ENCODE data around the gene MYCN. TPM values are rescaled to one million over a fixed set of nuclear protein-coding genes. Genes with fewer than 3 reads are reported as not detected.

The MYCN gene
- total RNA-seq, 1 donor from 2014 or later, result not detected

DNA sequence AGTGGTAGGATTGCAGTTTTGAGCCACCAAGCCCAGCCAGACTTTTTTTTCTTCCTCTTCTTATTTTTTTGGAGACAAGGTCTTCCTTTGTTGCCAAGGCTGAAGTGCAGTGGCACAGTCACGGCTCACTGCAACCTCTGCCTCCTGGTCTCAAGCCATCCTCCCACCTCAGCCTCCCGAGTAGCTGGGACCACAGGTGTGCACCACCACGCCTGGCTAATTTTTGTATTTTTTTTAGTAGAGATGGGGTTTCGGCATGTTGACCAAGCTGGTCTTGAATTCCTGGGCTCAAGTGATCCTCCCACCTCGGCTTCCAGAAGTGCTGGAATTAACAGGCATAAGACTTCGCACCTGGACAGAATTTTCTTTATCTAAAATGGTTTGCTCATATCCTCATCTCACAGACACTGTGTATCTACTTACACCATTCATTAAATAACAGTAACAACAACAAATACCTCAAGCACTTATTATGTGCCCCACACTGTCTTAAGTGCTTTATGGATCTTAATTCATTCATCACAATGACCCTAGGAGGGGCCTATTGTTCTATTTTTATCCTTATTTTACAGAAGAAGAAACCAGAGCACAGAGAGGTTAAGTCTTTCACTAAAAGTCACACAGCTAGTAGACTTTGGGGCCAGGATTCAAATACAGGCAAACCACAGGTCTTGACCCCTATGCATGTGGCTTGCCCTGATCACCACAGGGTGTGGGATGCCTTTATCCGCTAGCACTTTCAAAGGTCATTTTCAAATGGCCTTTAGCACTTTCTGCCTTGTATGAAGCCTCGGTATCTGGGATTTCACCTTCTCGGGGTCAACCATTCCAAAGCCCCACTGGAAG is 39.6 kb downstream of the MYCN start:
- Mint-ChIP-seq H3K4me3 (no peak overlapping the region), H3K36me3 (ENCODE audit: low read depth) (no peaks in the 10 kb centered on the region), H3K27ac (no peak overlapping the region), H3K27me3 (ENCODE audit: insufficient read depth) (no peaks in the 10 kb centered on the region), H3K9me3 (no peaks in the 10 kb centered on the region), H3K4me1 (ENCODE audit: low read depth) (no peaks in the 10 kb centered on the region)
- DNase-seq (ENCODE audit: low spot score), result no peak
- intact Hi-C loops (cut with micrococcal nuclease), result no loop called here

GRCh38 chr2:15980605-15981098 is 40.3 kb downstream of the MYCN start:
- DNase-seq (ENCODE audit: low spot score), result no peak
- H3K27ac Mint-ChIP-seq, result no peak overlapping the region
- intact Hi-C loops (cut with micrococcal nuclease), result no loop called here
- H3K4me3 Mint-ChIP-seq, result no peak overlapping the region
- H3K36me3 Mint-ChIP-seq (ENCODE audit: low read depth), result no peaks in the 10 kb centered on the region
- H3K9me3 Mint-ChIP-seq, result no peaks in the 10 kb centered on the region
- no peaks in the 10 kb centered on the region for H3K27me3 Mint-ChIP-seq (ENCODE audit: insufficient read depth)
- H3K4me1 Mint-ChIP-seq (ENCODE audit: low read depth), result no peaks in the 10 kb centered on the region

GRCh38 chr2:15981646-15982045 is 41.3 kb downstream of the MYCN start:
- no peak overlapping the region for H3K27ac Mint-ChIP-seq
- H3K27me3 Mint-ChIP-seq (ENCODE audit: insufficient read depth), result no peaks in the 10 kb centered on the region
- H3K4me3 Mint-ChIP-seq, result no peak overlapping the region
- intact Hi-C loops (cut with micrococcal nuclease), result no loop called here
- DNase-seq (ENCODE audit: low spot score), result no peak
- H3K4me1 Mint-ChIP-seq (ENCODE audit: low read depth), result no peaks in the 10 kb centered on the region
- H3K9me3 Mint-ChIP-seq, result no peaks in the 10 kb centered on the region
- no peaks in the 10 kb centered on the region for H3K36me3 Mint-ChIP-seq (ENCODE audit: low read depth)

- Mint-ChIP-seq H3K4me3 (no peak overlapping the region), H3K9me3 (no peaks in the 10 kb centered on the region), H3K36me3 (ENCODE audit: low read depth) (no peaks in the 10 kb centered on the region), H3K27me3 (ENCODE audit: insufficient read depth) (no peaks in the 10 kb centered on the region), H3K27ac (no peak overlapping the region), H3K4me1 (ENCODE audit: low read depth) (no peaks in the 10 kb centered on the region)
- intact Hi-C loops (cut with micrococcal nuclease), result no loop called here
- DNase-seq (ENCODE audit: low spot score), result no peak
Measured at GRCh38 chr2:15982285-15983044, 42.1 kb downstream of the MYCN start.

- H3K27ac Mint-ChIP-seq, result no peak overlapping the region
- H3K4me1 Mint-ChIP-seq (ENCODE audit: low read depth), result no peaks in the 10 kb centered on the region
- no peak overlapping the region for H3K4me3 Mint-ChIP-seq
- no peaks in the 10 kb centered on the region for H3K36me3 Mint-ChIP-seq (ENCODE audit: low read depth)
- H3K9me3 Mint-ChIP-seq, result no peaks in the 10 kb centered on the region
- no peak for DNase-seq (ENCODE audit: low spot score)
- no peaks in the 10 kb centered on the region for H3K27me3 Mint-ChIP-seq (ENCODE audit: insufficient read depth)
- intact Hi-C loops (cut with micrococcal nuclease), result no loop called here
Measured at GRCh38 chr2:15983496-15983895, 43.1 kb downstream of the MYCN start.

DNA sequence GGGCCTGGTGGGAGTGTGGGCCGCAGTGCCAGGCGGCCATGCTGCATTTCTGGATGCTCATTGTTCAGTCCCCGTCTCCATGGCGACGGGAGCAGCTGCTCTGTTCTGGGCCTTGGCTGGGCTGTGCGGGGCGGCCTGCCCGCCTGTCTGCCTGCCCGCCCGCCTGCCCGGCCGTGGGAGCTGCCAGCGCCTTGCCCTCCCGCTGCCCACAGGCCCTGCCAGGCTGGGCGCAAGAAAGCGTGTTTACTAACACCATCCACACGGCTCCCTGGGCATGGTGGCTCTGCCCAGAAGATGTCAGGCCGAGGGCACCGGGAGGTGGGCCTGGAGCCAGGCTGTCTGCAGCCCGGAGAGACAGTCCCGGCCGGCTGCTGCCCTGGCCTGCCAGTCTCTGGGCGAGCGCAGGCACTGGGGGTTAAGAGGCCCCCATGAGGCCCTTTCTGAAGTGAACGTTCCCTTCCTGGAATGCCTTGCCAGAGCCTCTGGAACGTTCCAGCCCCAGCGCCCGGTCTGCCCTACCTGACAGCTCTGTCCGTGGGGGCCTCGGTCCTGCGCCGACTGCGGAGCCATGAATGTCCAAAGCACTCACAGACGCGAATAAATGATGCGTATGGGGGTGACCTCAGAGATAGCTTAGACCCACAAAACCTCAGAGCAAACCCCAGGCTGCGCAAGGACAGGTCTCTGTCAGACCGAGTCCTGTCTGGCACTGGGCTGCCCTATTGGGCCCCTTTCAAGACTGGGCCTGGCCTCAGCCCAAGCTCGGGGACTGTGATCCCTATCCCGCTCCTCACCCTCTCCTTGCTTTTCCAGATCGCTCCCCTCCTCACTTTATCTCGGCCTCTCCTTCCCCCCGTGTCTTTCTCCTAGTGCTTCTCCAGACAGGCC is 44.3 kb downstream of the MYCN start:
- no peak overlapping the region for H3K4me3 Mint-ChIP-seq
- DNase-seq (ENCODE audit: low spot score), result no peak
- no peaks in the 10 kb centered on the region for H3K36me3 Mint-ChIP-seq (ENCODE audit: low read depth)

GRCh38 chr2:15985531-15985930 is 45.2 kb downstream of the MYCN start:
- no peaks in the 10 kb centered on the region for H3K36me3 Mint-ChIP-seq (ENCODE audit: low read depth)
- no peak overlapping the region for H3K4me3 Mint-ChIP-seq
- H3K27ac Mint-ChIP-seq, result no peak overlapping the region
- H3K9me3 Mint-ChIP-seq, result no peaks in the 10 kb centered on the region
- no peaks in the 10 kb centered on the region for H3K4me1 Mint-ChIP-seq (ENCODE audit: low read depth)
- no peak for DNase-seq (ENCODE audit: low spot score)
- intact Hi-C loops (cut with micrococcal nuclease), result no loop called here
- no peaks in the 10 kb centered on the region for H3K27me3 Mint-ChIP-seq (ENCODE audit: insufficient read depth)

More for the DNA sequence above, 44.3 kb downstream of the MYCN start:
- H3K4me1 Mint-ChIP-seq (ENCODE audit: low read depth), result no peaks in the 10 kb centered on the region
- no peaks in the 10 kb centered on the region for H3K9me3 Mint-ChIP-seq
- H3K27me3 Mint-ChIP-seq (ENCODE audit: insufficient read depth), result no peaks in the 10 kb centered on the region
- intact Hi-C loops (cut with micrococcal nuclease), result no loop called here
- H3K27ac Mint-ChIP-seq, result no peak overlapping the region

DNA sequence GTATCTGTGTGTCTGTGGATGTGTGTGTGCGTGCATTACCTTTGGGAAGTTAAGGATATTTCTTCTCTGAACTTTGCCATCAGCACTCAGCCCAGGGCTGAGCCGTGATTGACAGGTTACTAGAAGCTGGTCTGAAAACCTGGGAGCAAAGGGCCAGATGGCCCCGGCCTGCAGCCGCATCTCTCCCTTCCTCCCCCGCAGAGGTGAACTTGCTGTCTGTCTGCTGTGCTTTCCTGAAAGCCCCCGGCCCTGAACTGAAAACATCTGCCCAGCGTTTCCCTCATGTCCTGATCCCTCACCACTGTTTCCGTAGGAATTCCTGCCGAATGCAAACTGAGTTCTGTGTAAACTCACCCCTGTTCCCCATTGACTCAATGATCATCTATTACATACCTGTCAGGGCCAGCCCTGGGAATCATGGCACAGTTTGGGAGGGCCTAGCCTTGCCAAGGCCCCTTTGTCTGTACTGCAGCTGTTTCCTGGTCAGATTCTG is 45.8 kb downstream of the MYCN start:
- Mint-ChIP-seq H3K27ac (no peak overlapping the region), H3K36me3 (ENCODE audit: low read depth) (no peaks in the 10 kb centered on the region), H3K27me3 (ENCODE audit: insufficient read depth) (no peaks in the 10 kb centered on the region), H3K4me1 (ENCODE audit: low read depth) (no peaks in the 10 kb centered on the region), H3K9me3 (no peaks in the 10 kb centered on the region), H3K4me3 (no peak overlapping the region)
- no peak for DNase-seq (ENCODE audit: low spot score)
- intact Hi-C loops (cut with micrococcal nuclease), result no loop called here

DNA sequence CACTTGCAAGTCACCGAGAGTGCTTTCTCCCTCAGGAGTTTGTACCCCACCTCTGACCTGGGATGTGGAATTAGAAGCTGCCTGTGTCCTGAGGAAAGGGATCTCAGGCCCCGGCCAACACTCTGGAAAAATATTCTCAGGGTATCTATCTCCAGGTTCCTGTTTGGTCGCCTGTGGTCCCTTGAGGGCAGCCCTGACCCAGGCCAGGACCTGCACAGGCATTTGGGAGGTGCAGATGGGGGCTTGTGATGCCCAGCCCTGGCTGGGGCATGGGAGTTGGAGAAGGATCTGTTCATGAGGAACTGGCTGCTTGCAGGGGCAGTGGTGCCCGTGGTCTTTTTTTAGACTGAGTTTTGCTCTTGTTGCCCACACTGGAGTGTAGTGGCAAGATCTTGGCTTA is 46.3 kb downstream of the MYCN start:
- H3K9me3 Mint-ChIP-seq, result no peaks in the 10 kb centered on the region
- intact Hi-C loops (cut with micrococcal nuclease), result no loop called here
- DNase-seq (ENCODE audit: low spot score), result no peak

DNA sequence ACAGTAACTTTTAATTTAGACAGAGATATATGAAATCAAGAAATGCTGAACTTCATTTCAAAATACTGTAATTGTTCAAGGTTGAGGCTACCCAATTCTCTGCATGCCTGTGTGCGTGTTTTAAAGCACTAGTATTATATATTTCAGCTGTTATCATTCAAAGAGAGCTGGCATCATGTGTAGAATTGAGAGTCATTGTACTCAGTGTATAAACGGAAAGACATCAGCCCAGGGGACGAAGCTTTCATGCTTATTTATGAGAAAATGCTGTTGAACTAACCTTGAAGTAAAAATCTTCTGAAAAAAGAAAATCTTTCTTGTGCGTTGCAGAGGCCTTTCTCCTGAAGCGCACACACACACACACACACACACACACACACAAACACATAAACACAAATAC is 48.4 kb downstream of the MYCN start:
- Mint-ChIP-seq H3K36me3 (ENCODE audit: low read depth) (no peaks in the 10 kb centered on the region), H3K4me1 (ENCODE audit: low read depth) (no peaks in the 10 kb centered on the region), H3K27ac (no peak overlapping the region), H3K9me3 (no peaks in the 10 kb centered on the region), H3K4me3 (no peak overlapping the region), H3K27me3 (ENCODE audit: insufficient read depth) (no peaks in the 10 kb centered on the region)
- intact Hi-C loops (cut with micrococcal nuclease), result no loop called here
- DNase-seq (ENCODE audit: low spot score), result no peak

More for the DNA sequence above, 46.3 kb downstream of the MYCN start:
- no peaks in the 10 kb centered on the region for H3K4me1 Mint-ChIP-seq (ENCODE audit: low read depth)
- no peak overlapping the region for H3K4me3 Mint-ChIP-seq
- H3K27ac Mint-ChIP-seq, result no peak overlapping the region
- H3K36me3 Mint-ChIP-seq (ENCODE audit: low read depth), result no peaks in the 10 kb centered on the region
- H3K27me3 Mint-ChIP-seq (ENCODE audit: insufficient read depth), result no peaks in the 10 kb centered on the region

GRCh38 chr2:15989559-15989958 is 49.2 kb downstream of the MYCN start:
- H3K36me3 Mint-ChIP-seq (ENCODE audit: low read depth), result no peaks in the 10 kb centered on the region
- H3K9me3 Mint-ChIP-seq, result no peaks in the 10 kb centered on the region
- DNase-seq (ENCODE audit: low spot score), result no peak
- H3K27me3 Mint-ChIP-seq (ENCODE audit: insufficient read depth), result no peaks in the 10 kb centered on the region
- H3K27ac Mint-ChIP-seq, result no peak overlapping the region
- no peaks in the 10 kb centered on the region for H3K4me1 Mint-ChIP-seq (ENCODE audit: low read depth)
- intact Hi-C loops (cut with micrococcal nuclease), result no loop called here
- no peak overlapping the region for H3K4me3 Mint-ChIP-seq

- intact Hi-C loops (cut with micrococcal nuclease), result no loop called here
- no peaks in the 10 kb centered on the region for H3K36me3 Mint-ChIP-seq (ENCODE audit: low read depth)
- no peak overlapping the region for H3K4me3 Mint-ChIP-seq
- H3K9me3 Mint-ChIP-seq, result no peaks in the 10 kb centered on the region
- DNase-seq (ENCODE audit: low spot score), result no peak
- H3K4me1 Mint-ChIP-seq (ENCODE audit: low read depth), result no peaks in the 10 kb centered on the region
- no peaks in the 10 kb centered on the region for H3K27me3 Mint-ChIP-seq (ENCODE audit: insufficient read depth)
- no peak overlapping the region for H3K27ac Mint-ChIP-seq
Measured at GRCh38 chr2:15990151-15991101, 50.1 kb downstream of the MYCN start.
